ENCODE data around the gene P4HA2.

The P4HA2 gene

GRCh38 chr5:132220491-132220890 is 7.2 kb downstream of the P4HA2 start:
- TF ChIP-seq CTCF (IDR thresholded peaks at IDR 0.05; ENCODE audit: low read depth, low read length, missing control alignments) = no peak
- H3K4me3 ChIP-seq (ENCODE audit: low read depth, low read length) = no peak overlapping the region
- in situ Hi-C loops (cut with HindIII; ENCODE audit: low sequenced_read_pairs) = no loop called here

GRCh38 chr5:132219981-132220380 is 7.7 kb downstream of the P4HA2 start:
- no peak for DNase-seq (ENCODE audit: low read depth)
- TF ChIP-seq CTCF (IDR thresholded peaks at IDR 0.05; ENCODE audit: low read depth, low read length, missing control alignments) = no peak
- H3K4me3 ChIP-seq (ENCODE audit: low read depth, low read length) = no peak overlapping the region
- in situ Hi-C loops (cut with HindIII; ENCODE audit: low sequenced_read_pairs) = no loop called here

More at GRCh38 chr5:132220491-132220890, 7.2 kb downstream of the P4HA2 start:
- DNase-seq (ENCODE audit: low read depth) = no peak

GRCh38 chr5:132219289-132219970 is 8.2 kb downstream of the P4HA2 start:
- H3K4me3 ChIP-seq (ENCODE audit: low read depth, low read length) = no peak overlapping the region
- DNase-seq (ENCODE audit: low read depth) = no peak
- in situ Hi-C loops (cut with HindIII; ENCODE audit: low sequenced_read_pairs) = no loop called here
- no peak for TF ChIP-seq CTCF (IDR thresholded peaks at IDR 0.05; ENCODE audit: low read depth, low read length, missing control alignments)

- in situ Hi-C loops (cut with HindIII; ENCODE audit: low sequenced_read_pairs) = no loop called here
- no peak for DNase-seq (ENCODE audit: low read depth)
- no peak for TF ChIP-seq CTCF (IDR thresholded peaks at IDR 0.05; ENCODE audit: low read depth, low read length, missing control alignments)
- no peak overlapping the region for H3K4me3 ChIP-seq (ENCODE audit: low read depth, low read length)
Observed at GRCh38 chr5:132218321-132218720, 9.3 kb downstream of the P4HA2 start.

GRCh38 chr5:132215329-132215728 is 12.3 kb downstream of the P4HA2 start:
- DNase-seq (ENCODE audit: low read depth) = peak; percentile 96
- in situ Hi-C loops (cut with HindIII; ENCODE audit: low sequenced_read_pairs) = no loop called here
- no peak for TF ChIP-seq CTCF (IDR thresholded peaks at IDR 0.05; ENCODE audit: low read depth, low read length, missing control alignments)
- H3K4me3 ChIP-seq (ENCODE audit: low read depth, low read length) = no peak overlapping the region

- in situ Hi-C loops (cut with HindIII; ENCODE audit: low sequenced_read_pairs) = no loop called here
- H3K4me3 ChIP-seq (ENCODE audit: low read depth, low read length) = no peak overlapping the region
- DNase-seq (ENCODE audit: low read depth) = no peak
- TF ChIP-seq CTCF (IDR thresholded peaks at IDR 0.05; ENCODE audit: low read depth, low read length, missing control alignments) = no peak
Observed at GRCh38 chr5:132214491-132214890, 13.2 kb downstream of the P4HA2 start.

All from astrocyte of the cerebellum (primary cell).